CD4-positive, alpha-beta memory T cell (primary cell): ENCODE data around the gene LGI2. TPM values are rescaled to one million over a fixed set of nuclear protein-coding genes. Genes with fewer than 3 reads are reported as not detected.
"Not testable (repeated sequence)": the region's sequence is repeated elsewhere in the genome, so short reads cannot be mapped to it uniquely, and the experiment has no call there.

Experiments
- CTCF ChIA-PET: fragments of 350-600 bp; sonication (Branson Sonifier 250); formaldehyde crosslinking; loops from one replicate; lab custom pipeline; 2021; ENCODE audit warnings: inconsistent platforms; ENCODE audit not compliant: partially characterized antibody; lab: Charles Lee
- POLR2A ChIA-PET: fragments of 350-600 bp; sonication (Branson Sonifier 250); formaldehyde crosslinking; loops from one replicate; lab custom pipeline; 2021; ENCODE audit not compliant: partially characterized antibody; lab: Charles Lee
- DNase-seq, 5 donors: peaks; one replicate each; pipeline versions ENCODE4 v3.0.0 to v3.0.0-alpha.2; 2020 to 2022; ENCODE audit warnings: mixed read lengths in 1 of 5
- H3K27ac ChIP-seq: one replicate; pipeline ENCODE4 v1.7.0; 2013; ENCODE audit warnings: low read depth, low read length
- H3K27me3 ChIP-seq: 2 replicates; pipeline ENCODE4 v1.7.0; 2013; ENCODE audit warnings: mild to moderate bottlenecking, low read length, moderate library complexity; ENCODE audit not compliant: insufficient read depth
- H3K36me3 ChIP-seq: 2 replicates; pipeline ENCODE4 v1.7.0; 2013; ENCODE audit warnings: mild to moderate bottlenecking, low read length, moderate library complexity; ENCODE audit not compliant: insufficient read depth
- H3K4me1 ChIP-seq: 2 replicates; pipeline ENCODE4 v1.7.0; 2013; ENCODE audit warnings: mild to moderate bottlenecking, low read length, moderate library complexity; ENCODE audit not compliant: insufficient read depth
- H3K4me3 ChIP-seq, 2 donors: one replicate each; pipeline ENCODE4 v1.7.0; 2013; ENCODE audit warnings: low read length in 2 of 2, mild to moderate bottlenecking in 1 of 2
- H3K9me3 ChIP-seq, 2 donors: one replicate each; pipeline ENCODE4 v1.7.0; 2013; ENCODE audit warnings: low read length in 2 of 2, control low read depth in 1 of 2; ENCODE audit not compliant: control insufficient read depth in 1 of 2
- H3K27ac Mint-ChIP-seq, 7 donors: one replicate each; pipeline ENCODE4 v1.8.0; 2020 to 2021; ENCODE audit warnings: mixed read lengths in 7 of 7, mild to moderate bottlenecking in 6 of 7, inconsistent platforms in 3 of 7, moderate library complexity in 3 of 7
- H3K27me3 Mint-ChIP-seq, 2 donors: one replicate each; pipeline ENCODE4 v1.8.0; 2020 to 2021; ENCODE audit warnings: mixed read lengths in 2 of 2
- H3K36me3 Mint-ChIP-seq, 2 donors: one replicate each; pipeline ENCODE4 v1.8.0; 2020 to 2021; ENCODE audit warnings: mixed read lengths in 2 of 2, inconsistent platforms in 1 of 2, mild to moderate bottlenecking in 1 of 2
- H3K4me1 Mint-ChIP-seq, 4 donors: one replicate each; pipeline ENCODE4 v1.8.0; 2020 to 2021; ENCODE audit warnings: mixed read lengths in 4 of 4, mild to moderate bottlenecking in 1 of 4
- H3K4me3 Mint-ChIP-seq, 8 donors: one replicate each; pipeline ENCODE4 v1.8.0; 2020 to 2021; ENCODE audit warnings: mixed read lengths in 8 of 8, mild to moderate bottlenecking in 7 of 8, moderate library complexity in 6 of 8, inconsistent platforms in 3 of 8
- H3K9me3 Mint-ChIP-seq, 8 donors: one replicate each; pipeline ENCODE4 v1.8.0; 2020 to 2021; ENCODE audit warnings: mixed read lengths in 8 of 8, mild to moderate bottlenecking in 5 of 8, inconsistent platforms in 3 of 8, moderate library complexity in 1 of 8
- intact Hi-C: fragments of 100-400 bp; cut with micrococcal nuclease; formaldehyde crosslinking; loops from one replicate; pipeline ENCODE4 v1.15.1; 2023
- polyA plus RNA-seq, 2 donors: library from polyadenylated mRNA; unstranded; fragments of 300-500 nt; fragmentation: Illumina TruSeq; gene quantifications; one replicate each; pipeline ENCODE4 v1.2.3, GENCODE V29; 2021
- total RNA-seq, 2 experiments: library from RNA; stranded (reverse); gene quantifications; one replicate each; pipeline ENCODE4 v1.2.3, GENCODE V29; 2021

LGI2 gene
- total and polyA plus RNA-seq, 4 experiments from 2014 or later, result not detected

- H3K27me3 ChIP-seq, result no peaks in the 10 kb centered on the region
- Mint-ChIP-seq H3K4me1 (no peaks in the 10 kb centered on the region), H3K27me3 (peaks cover 14 to 15% of the 10 kb centered on the region in 2 donors), H3K27ac (no peak overlapping the region), H3K36me3 (no peaks in the 10 kb centered on the region), H3K9me3 (peaks cover 0 to 4% (median 0%) of the 10 kb centered on the region in 8 donors), H3K4me3 (no peak overlapping the region)
- no peak overlapping the region for H3K27ac ChIP-seq
- no peak for DNase-seq
- POLR2A ChIA-PET, result no interaction called here
- no peaks in the 10 kb centered on the region for H3K9me3 ChIP-seq
- CTCF ChIA-PET, result no interaction called here
- no peaks in the 10 kb centered on the region for H3K36me3 ChIP-seq
- no peak overlapping the region for H3K4me3 ChIP-seq
- no peaks in the 10 kb centered on the region for H3K4me1 ChIP-seq
- intact Hi-C loops, result no loop called here
Observed at GRCh38 chr4:25060963-25061340, 30.2 kb upstream of the LGI2 start.

- H3K4me1 Mint-ChIP-seq, result no peaks in the 10 kb centered on the region
- Histone ChIP-seq H3K36me3 (no peaks in the 10 kb centered on the region), H3K9me3 (no peaks in the 10 kb centered on the region), H3K27ac (no peak overlapping the region), H3K4me3 (no peak overlapping the region), H3K4me1 (no peaks in the 10 kb centered on the region), H3K27me3 (no peaks in the 10 kb centered on the region)
- no peak overlapping the region for H3K27ac Mint-ChIP-seq
- DNase-seq, result no peak
- POLR2A ChIA-PET, result no interaction called here
- CTCF ChIA-PET, result no interaction called here
- H3K27me3 Mint-ChIP-seq, result peaks cover 14% of the 10 kb centered on the region in 2 donors
- H3K4me3 Mint-ChIP-seq, result no peak overlapping the region
- H3K36me3 Mint-ChIP-seq, result no peaks in the 10 kb centered on the region
- peaks cover 0 to 4% (median 0%) of the 10 kb centered on the region in 8 donors for H3K9me3 Mint-ChIP-seq
- intact Hi-C loops, result no loop called here
Observed at GRCh38 chr4:25060241-25060962, 29.7 kb upstream of the LGI2 start.

DNA sequence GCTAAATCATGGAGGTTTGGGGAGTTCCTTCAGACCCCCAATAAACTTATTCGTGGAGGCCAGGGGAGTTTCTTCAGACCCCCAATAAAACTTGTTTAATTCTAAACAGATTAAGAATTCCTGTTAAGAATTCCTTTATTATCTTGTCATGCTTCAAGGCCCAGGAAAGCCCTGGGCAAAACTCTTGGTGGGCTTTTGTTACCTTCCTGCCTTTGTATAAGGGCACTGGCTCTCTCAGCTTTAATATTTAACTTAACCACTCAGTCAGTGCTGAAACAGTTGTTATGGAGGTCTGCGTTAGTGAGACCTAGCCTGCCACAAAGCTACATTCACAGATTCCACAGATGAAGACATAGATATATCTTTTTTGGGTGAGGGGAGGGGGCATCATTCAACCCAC lies 29.0 kb upstream of the LGI2 start:
- no peak overlapping the region for H3K4me3 ChIP-seq
- Mint-ChIP-seq H3K27ac (no peak overlapping the region), H3K4me1 (no peaks in the 10 kb centered on the region), H3K36me3 (no peaks in the 10 kb centered on the region), H3K9me3 (peaks cover 0 to 4% (median 0%) of the 10 kb centered on the region in 8 donors), H3K4me3 (no peak overlapping the region), H3K27me3 (peaks cover 13 to 14% of the 10 kb centered on the region in 2 donors)
- H3K27me3 ChIP-seq, result no peaks in the 10 kb centered on the region
- H3K27ac ChIP-seq, result no peak overlapping the region
- POLR2A ChIA-PET, result no interaction called here
- no peaks in the 10 kb centered on the region for H3K4me1 ChIP-seq
- H3K9me3 ChIP-seq, result no peaks in the 10 kb centered on the region
- intact Hi-C loops, result no loop called here
- no peak for DNase-seq
- CTCF ChIA-PET, result no interaction called here
- no peaks in the 10 kb centered on the region for H3K36me3 ChIP-seq

GRCh38 chr4:25058796-25059195 lies 28.1 kb upstream of the LGI2 start:
- Mint-ChIP-seq H3K36me3 (no peaks in the 10 kb centered on the region), H3K9me3 (peaks cover 0 to 4% (median 0%) of the 10 kb centered on the region in 8 donors), H3K27ac (no peak overlapping the region), H3K4me1 (no peaks in the 10 kb centered on the region), H3K4me3 (no peak overlapping the region), H3K27me3 (peaks cover 12 to 14% of the 10 kb centered on the region in 2 donors)
- no peak for DNase-seq
- no peaks in the 10 kb centered on the region for H3K4me1 ChIP-seq
- no peaks in the 10 kb centered on the region for H3K27me3 ChIP-seq
- ChIA-PET POLR2A (no interaction called here), CTCF (no interaction called here)
- intact Hi-C loops, result no loop called here
- no peak overlapping the region for H3K27ac ChIP-seq
- H3K36me3 ChIP-seq, result no peaks in the 10 kb centered on the region
- no peaks in the 10 kb centered on the region for H3K9me3 ChIP-seq
- H3K4me3 ChIP-seq, result no peak overlapping the region

- no peak overlapping the region for H3K4me3 ChIP-seq
- DNase-seq, result no peak
- H3K36me3 ChIP-seq, result no peaks in the 10 kb centered on the region
- intact Hi-C loops, result no loop called here
- ChIA-PET CTCF (no interaction called here), POLR2A (no interaction called here)
- H3K9me3 ChIP-seq, result no peaks in the 10 kb centered on the region
- H3K4me1 ChIP-seq, result no peaks in the 10 kb centered on the region
- no peak overlapping the region for H3K27ac ChIP-seq
- H3K27me3 ChIP-seq, result no peaks in the 10 kb centered on the region
- peaks cover 8 to 11% of the 10 kb centered on the region in 2 donors for H3K27me3 Mint-ChIP-seq
- no peak overlapping the region for H3K4me3 Mint-ChIP-seq
- H3K27ac Mint-ChIP-seq, result no peak overlapping the region
- peaks cover 0 to 4% (median 0%) of the 10 kb centered on the region in 8 donors for H3K9me3 Mint-ChIP-seq
- H3K4me1 Mint-ChIP-seq, result no peaks in the 10 kb centered on the region
- no peaks in the 10 kb centered on the region for H3K36me3 Mint-ChIP-seq
Observed at GRCh38 chr4:25057299-25057698, 26.6 kb upstream of the LGI2 start.

DNA sequence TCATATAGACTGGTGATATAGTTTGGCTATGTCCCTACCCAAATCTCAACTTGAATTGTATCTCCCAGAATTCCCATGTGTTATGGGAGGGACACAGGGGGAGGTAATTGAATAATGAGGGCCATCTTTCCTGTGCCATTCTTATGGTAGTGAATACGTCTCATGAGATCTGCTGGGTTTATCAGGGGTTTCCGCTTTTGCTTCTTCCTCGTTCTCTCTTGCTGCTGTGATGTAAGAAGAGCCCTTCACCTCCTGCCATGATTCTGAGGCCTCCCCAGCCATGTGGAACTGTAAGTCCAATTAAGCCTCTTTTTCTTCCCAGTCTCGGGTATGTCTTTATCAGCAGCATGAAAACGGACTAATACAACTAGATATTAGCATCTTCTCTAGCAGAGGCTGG lies 21.3 kb upstream of the LGI2 start:
- H3K36me3 Mint-ChIP-seq, H3K36me3 ChIP-seq, POLR2A ChIA-PET, intact Hi-C loops, H3K27ac Mint-ChIP-seq, H3K4me1 Mint-ChIP-seq, H3K9me3 ChIP-seq, H3K4me1 ChIP-seq, CTCF ChIA-PET, H3K27me3 ChIP-seq, DNase-seq, H3K27ac ChIP-seq, H3K4me3 ChIP-seq, H3K9me3 Mint-ChIP-seq, H3K4me3 Mint-ChIP-seq: not testable (repeated sequence)
- peaks cover 6 to 19% of the 10 kb centered on the region in 2 donors for H3K27me3 Mint-ChIP-seq

GRCh38 chr4:25051534-25051933 lies 20.8 kb upstream of the LGI2 start:
- no peaks in the 10 kb centered on the region for H3K36me3 ChIP-seq
- peaks cover 5 to 18% of the 10 kb centered on the region in 2 donors for H3K27me3 Mint-ChIP-seq
- intact Hi-C loops, result no loop called here
- ChIA-PET CTCF (no interaction called here), POLR2A (no interaction called here)
- H3K4me1 ChIP-seq, result no peaks in the 10 kb centered on the region
- H3K27me3 ChIP-seq, result peaks cover 5% of the 10 kb centered on the region
- DNase-seq, result no peak
- peaks cover 0 to 1% (median 0%) of the 10 kb centered on the region in 8 donors for H3K9me3 Mint-ChIP-seq
- H3K4me3 Mint-ChIP-seq, result no peak overlapping the region
- H3K9me3 ChIP-seq, result no peaks in the 10 kb centered on the region
- H3K4me1 Mint-ChIP-seq, result no peaks in the 10 kb centered on the region
- H3K4me3 ChIP-seq, result no peak overlapping the region
- no peaks in the 10 kb centered on the region for H3K36me3 Mint-ChIP-seq
- no peak overlapping the region for H3K27ac Mint-ChIP-seq
- H3K27ac ChIP-seq, result no peak overlapping the region
